H1 (cell line): ENCODE data around the gene DPY19L1. TPM values are rescaled to one million over a fixed set of nuclear protein-coding genes. Genes with fewer than 3 reads are reported as not detected.

Source experiments
- CTCF ChIA-PET: fragments of 300-600 bp; sonication (Branson Sonifier 250); formaldehyde crosslinking; loops from one replicate; lab custom pipeline; 2021; ENCODE audit not compliant: partially characterized antibody; lab: Charles Lee
- POLR2A ChIA-PET: fragments of 300-600 bp; sonication (Branson Sonifier 250); formaldehyde crosslinking; loops from one replicate; lab custom pipeline; 2021; ENCODE audit warnings: inconsistent platforms; ENCODE audit not compliant: partially characterized antibody; lab: Charles Lee
- DNase-seq, 2 experiments: peaks; one replicate each; pipeline versions ENCODE4 v3.0.0 to v3.0.0-alpha.2; 2010 to 2022; ENCODE audit warnings: low spot score in 2 of 2, low read depth in 1 of 2, mixed read lengths in 1 of 2
- FAIRE-seq: peaks from 2 replicates; lab custom pipeline; 2011; peaks lifted over from hg19 to GRCh38; lab: Jason Lieb, UNC
- H2AFZ ChIP-seq: 2 replicates; pipeline ENCODE4 v1.8.1; 2012; ENCODE audit warnings: low read length, inconsistent platforms
- H2AK5ac ChIP-seq: 2 replicates; pipeline ENCODE4 v1.6.1; 2013; ENCODE audit warnings: low read depth, low read length
- H2BK120ac ChIP-seq: replicated peaks from 2 replicates; pipeline ENCODE3; 2013; ENCODE audit warnings: low read depth, low read length, inconsistent platforms
- H2BK12ac ChIP-seq: 2 replicates; pipeline ENCODE4 v1.6.1; 2013; ENCODE audit warnings: low read depth, low read length
- H2BK15ac ChIP-seq: 2 replicates; pipeline ENCODE4 v1.6.1; 2013; ENCODE audit warnings: low read length
- H2BK20ac ChIP-seq: 2 replicates; pipeline ENCODE4 v1.6.1; 2013; ENCODE audit warnings: low read length
- H2BK5ac ChIP-seq: 2 replicates; pipeline ENCODE4 v1.6.1; 2013; ENCODE audit warnings: low read depth, low read length
- H3K14ac ChIP-seq: 2 replicates; pipeline ENCODE4 v1.6.1; 2013; ENCODE audit warnings: inconsistent platforms; ENCODE audit not compliant: insufficient read length
- H3K18ac ChIP-seq: 2 replicates; pipeline ENCODE4 v1.6.1; 2013; ENCODE audit warnings: low read length; ENCODE audit errors: extremely low read depth
- H3K23ac ChIP-seq: 2 replicates; pipeline ENCODE4 v1.6.1; 2013; ENCODE audit warnings: inconsistent platforms; ENCODE audit not compliant: insufficient read length
- H3K23me2 ChIP-seq: 2 replicates; pipeline ENCODE4 v1.6.1; 2013; ENCODE audit warnings: low read depth, low read length
- H3K27ac ChIP-seq: 2 replicates; pipeline ENCODE4 v1.6.1; 2011; ENCODE audit warnings: low read depth, low read length, inconsistent platforms
- H3K27me3 ChIP-seq, 4 experiments: replicated peaks in 1 of 4; 1 replicate in 1 of 4; 2 replicates in 3 of 4; pipeline versions ENCODE4 v1.6.1 to v1.8.1; 2011 to 2013; ENCODE audit warnings: low read length in 3 of 4, mild to moderate bottlenecking in 3 of 4, inconsistent platforms in 2 of 4, mixed read lengths in 2 of 4, moderate library complexity in 1 of 4; ENCODE audit not compliant: control insufficient read depth in 3 of 4, insufficient read depth in 3 of 4; ENCODE audit errors: extremely low read depth in 1 of 4
- H3K36me3 ChIP-seq, 4 experiments: 2 replicates each; pipeline versions ENCODE4 v1.6.1 to v1.8.1; 2011 to 2013; ENCODE audit warnings: mild to moderate bottlenecking in 4 of 4, low read length in 3 of 4, moderate library complexity in 2 of 4, control low read depth in 1 of 4, inconsistent platforms in 1 of 4; ENCODE audit not compliant: insufficient read depth in 4 of 4, control insufficient read depth in 2 of 4
- H3K4ac ChIP-seq: replicated peaks from 2 replicates; pipeline ENCODE3; 2013; ENCODE audit warnings: low read length, low read depth, mixed read lengths, inconsistent platforms; ENCODE audit not compliant: insufficient read length
- H3K4me1 ChIP-seq, 4 experiments: replicated peaks in 1 of 4; 1 replicate in 1 of 4; 2 replicates in 3 of 4; pipeline versions ENCODE4 v1.6.1 to v1.8.1; 2011 to 2013; ENCODE audit warnings: low read length in 3 of 4, inconsistent platforms in 2 of 4, mixed read lengths in 1 of 4; ENCODE audit not compliant: insufficient read depth in 4 of 4, control insufficient read depth in 3 of 4
- H3K4me2 ChIP-seq, 2 experiments: 2 replicates each; pipeline versions ENCODE4 v1.6.1 to v1.8.1; 2011 to 2013; ENCODE audit warnings: low read depth in 2 of 2, low read length in 2 of 2, control low read depth in 1 of 2, inconsistent platforms in 1 of 2, mild to moderate bottlenecking in 1 of 2; ENCODE audit not compliant: insufficient read depth in 1 of 2
- H3K4me3 ChIP-seq, 4 experiments: fragments of 200-600, 300-600 bp in 1 of 4; sonication (generic), shearing (Covaris generic), sonication (Bioruptor Twin) in 1 of 4; 2 replicates each; pipeline versions ENCODE4 v1.5.1 to v1.8.1; 2011 to 2016; ENCODE audit warnings: low read length in 4 of 4, low read depth in 3 of 4, control low read depth in 2 of 4, inconsistent platforms in 2 of 4, mild to moderate bottlenecking in 2 of 4, mixed read lengths in 1 of 4, moderate library complexity in 1 of 4; ENCODE audit not compliant: insufficient read depth in 2 of 4; ENCODE audit errors: extremely low read depth in 1 of 4
- H3K56ac ChIP-seq: replicated peaks from 2 replicates; pipeline ENCODE3; 2013; ENCODE audit warnings: low read depth, mild to moderate bottlenecking, mixed read lengths, low read length, inconsistent platforms; ENCODE audit not compliant: insufficient read length
- H3K79me1 ChIP-seq: 2 replicates; pipeline ENCODE4 v1.6.1; 2013; ENCODE audit warnings: low read depth, low read length, control low read depth
- H3K79me2 ChIP-seq, 2 experiments: 2 replicates each; pipeline versions ENCODE4 v1.6.1 to v1.8.1; 2012 to 2013; ENCODE audit warnings: low read length in 2 of 2, mild to moderate bottlenecking in 2 of 2, inconsistent platforms in 1 of 2; ENCODE audit not compliant: insufficient read depth in 2 of 2, control insufficient read depth in 1 of 2
- H3K9ac ChIP-seq, 4 experiments: replicated peaks in 1 of 4; 1 replicate in 1 of 4; 2 replicates in 3 of 4; pipeline versions ENCODE4 v1.6.1 to v1.8.1; 2011 to 2013; ENCODE audit warnings: low read depth in 3 of 4, low read length in 3 of 4, control low read depth in 2 of 4, mild to moderate bottlenecking in 2 of 4, moderate library complexity in 2 of 4, inconsistent platforms in 1 of 4; ENCODE audit errors: extremely low read depth in 1 of 4
- H3K9me3 ChIP-seq, 2 experiments: 2 replicates each; pipeline versions ENCODE4 v1.6.1 to v1.8.1; 2012 to 2013; ENCODE audit warnings: mild to moderate bottlenecking in 2 of 2, moderate library complexity in 2 of 2, control low read depth in 1 of 2, inconsistent platforms in 1 of 2, low read depth in 1 of 2, low read length in 1 of 2, mixed read lengths in 1 of 2; ENCODE audit not compliant: insufficient read depth in 2 of 2
- H4K20me1 ChIP-seq, 2 experiments: replicated peaks in 1 of 2; 2 replicates each; pipeline versions ENCODE3 to v1.8.1; 2011 to 2013; ENCODE audit warnings: inconsistent platforms in 2 of 2, low read length in 2 of 2, mild to moderate bottlenecking in 1 of 2; ENCODE audit not compliant: insufficient read depth in 2 of 2, control insufficient read depth in 1 of 2
- H4K5ac ChIP-seq: 2 replicates; pipeline ENCODE4 v1.6.1; 2013; ENCODE audit warnings: low read length, low read depth, mixed read lengths, inconsistent platforms; ENCODE audit not compliant: insufficient read length
- H4K8ac ChIP-seq: 2 replicates; pipeline ENCODE4 v1.8.0; 2013; ENCODE audit warnings: mild to moderate bottlenecking, moderate library complexity, low read length, inconsistent platforms; ENCODE audit not compliant: insufficient read depth; ENCODE audit errors: extremely low read depth
- H4K91ac ChIP-seq: replicated peaks from 2 replicates; pipeline ENCODE3; 2013; ENCODE audit warnings: low read length, mixed read lengths, inconsistent platforms; ENCODE audit not compliant: insufficient read length
- CBX8 ChIP-seq: fragments of 300-800, 300-1000 bp; sonication (generic); IDR thresholded peaks from 2 replicates; pipeline ENCODE4 v1.7.1; 2016; ENCODE audit warnings: low read depth, low read length, borderline replicate concordance
- HDAC2 ChIP-seq, 2 experiments: fragments of 300-600 bp in 1 of 2; sonication (generic) in 1 of 2; IDR thresholded peaks; 2 replicates each; pipeline ENCODE4 v1.6.1; 2011 to 2012; ENCODE audit warnings: low read depth in 2 of 2, low read length in 2 of 2, mild to moderate bottlenecking in 2 of 2, moderate library complexity in 2 of 2, borderline replicate concordance in 1 of 2, inconsistent platforms in 1 of 2
- KDM1A ChIP-seq: fragments of 200-600, 300-600 bp; sonication (generic); IDR thresholded peaks from 2 replicates; pipeline ENCODE4 v1.7.1; 2016; ENCODE audit warnings: mild to moderate bottlenecking, low read length, borderline replicate concordance
- NRF1 ChIP-seq: IDR thresholded peaks from 2 replicates; pipeline ENCODE4 v1.6.1; 2011; ENCODE audit warnings: mild to moderate bottlenecking, low read depth, low read length, improper control_type of control experiment
- POU5F1 ChIP-seq: IDR thresholded peaks from 2 replicates; pipeline ENCODE4 v1.6.1; 2011; ENCODE audit warnings: low read depth, mild to moderate bottlenecking, low read length, moderate library complexity
- WGBS, 2 experiments: shearing (Covaris generic) in 1 of 2; methylation state at CpG; one replicate each; pipeline versions ENCODE4 v1.1.6 to v1.1.7; 2013 to 2015; ENCODE audit warnings: low lambda C conversion rate in 2 of 2, mixed read lengths in 2 of 2, inconsistent platforms in 1 of 2, low coverage in 1 of 2, missing lambda C conversion rate in 1 of 2; ENCODE audit not compliant: insufficient replicate concordance in 2 of 2, insufficient coverage in 1 of 2, insufficient read length in 1 of 2; ENCODE audit errors: extremely low coverage in 1 of 2, missing lambda C conversion rate in 1 of 2; 5-methylcytosine and 5-hydroxymethylcytosine counted together
- polyA plus RNA-seq, 7 experiments: library from polyadenylated mRNA; depleted of rRNA in 3 of 7; stranded (reverse) in 5 of 7; unstranded in 2 of 7; fragments of >200 nt in 5 of 7; fragments of 200-250 nt in 2 of 7; gene quantifications; 1 replicate in 5 of 7; 2 replicates in 1 of 7; 4 replicates in 1 of 7; pipeline versions ENCODE4 v1.2.1 to v1.2.3, GENCODE V29; 2011 to 2013; ENCODE audit warnings: missing spikeins in 2 of 7, mixed read lengths in 2 of 7
- total RNA-seq: library from RNA; stranded (reverse); fragmentation: NEBNext Ultra II Directional; extraction: Animal tissue kit (Norgen Biotek cat#: 25700); gene quantifications from 2 replicates; pipeline ENCODE4 v1.2.1, GENCODE V29; 2021
- TF ChIP-seq, protein P1 (sequence below), 3 experiments: IDR thresholded peaks; 1 replicate in 2 of 3; 2 replicates in 1 of 3; pipeline versions ENCODE4 v1.5.1 to v1.6.1; 2011; ENCODE audit warnings: low read length in 3 of 3, mild to moderate bottlenecking in 3 of 3, inconsistent platforms in 2 of 3, low read depth in 1 of 3, moderate library complexity in 1 of 3; ENCODE audit not compliant: insufficient read depth in 1 of 3; ENCODE audit errors: control extremely low read depth in 1 of 3

The DPY19L1 gene
- total and polyA plus RNA-seq, 2 of the 8 experiments (the other 6 are each of a cell fraction or from before 2014, with no cell fraction given), result 14.1 to 23.3 TPM

DNA sequence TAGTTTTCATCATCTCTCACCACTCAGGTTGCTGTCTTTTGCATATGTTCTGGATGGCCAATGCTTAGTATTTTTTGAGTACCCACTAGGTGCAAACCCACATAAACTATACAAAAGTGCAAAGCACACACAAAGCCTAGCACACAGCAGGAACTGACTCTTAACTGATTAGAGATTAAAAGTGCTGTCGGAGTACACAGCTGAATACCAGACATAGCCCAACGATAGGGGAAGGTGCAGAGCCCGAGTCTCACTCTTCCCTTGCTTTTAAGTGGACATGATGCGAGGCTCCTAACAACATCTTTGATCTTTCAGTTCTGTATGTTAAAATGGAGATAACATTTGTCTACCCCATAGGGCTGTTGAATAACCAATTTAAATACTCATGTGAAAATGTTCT lies 90.8 kb downstream of the DPY19L1 start:
- no peaks in the 10 kb centered on the region for H3K9me3 ChIP-seq
- no peak overlapping the region for H3K27ac ChIP-seq
- no peak overlapping the region for H2BK120ac ChIP-seq
- no peak overlapping the region for H2AK5ac ChIP-seq
- no peak overlapping the region for H3K4me3 ChIP-seq
- no peak overlapping the region for H4K5ac ChIP-seq
- H3K23ac ChIP-seq, result no peak overlapping the region
- H3K79me2 ChIP-seq, result no peaks in the 10 kb centered on the region
- H3K56ac ChIP-seq, result no peak overlapping the region
- WGBS, 2 experiments, result 94% methylated on average over 4 of the region's 4 CpGs; no CpG with 5 or more reads in 1 of the 2 experiments
- H4K91ac ChIP-seq, result no peak overlapping the region
- H3K79me1 ChIP-seq, result no peaks in the 10 kb centered on the region
- H2BK12ac ChIP-seq, result no peak overlapping the region
- H3K4ac ChIP-seq, result no peak overlapping the region
- H2BK5ac ChIP-seq, result no peak overlapping the region
- CTCF ChIA-PET, result no interaction called here
- no peak overlapping the region for H2BK15ac ChIP-seq
- no peak overlapping the region for H3K18ac ChIP-seq
- DNase-seq, result no peak
- H4K8ac ChIP-seq, result no peak overlapping the region
- H3K23me2 ChIP-seq, result no peaks in the 10 kb centered on the region
- H3K27me3 ChIP-seq, result no peaks in the 10 kb centered on the region
- FAIRE-seq, result no peak
- no peak overlapping the region for H3K4me2 ChIP-seq
- no peaks in the 10 kb centered on the region for H4K20me1 ChIP-seq
- peaks cover 0 to 1% (median 0%) of the 10 kb centered on the region in 4 experiments; a peak in 1 of 7 replicates for H3K4me1 ChIP-seq
- no peaks in the 10 kb centered on the region for H3K36me3 ChIP-seq
- H2AFZ ChIP-seq, result no peak overlapping the region
- no peak overlapping the region for H3K9ac ChIP-seq
- no peak overlapping the region for H3K14ac ChIP-seq
- H2BK20ac ChIP-seq, result no peak overlapping the region
- POLR2A ChIA-PET, result no interaction called here
- TF ChIP-seq HDAC2 (IDR thresholded peaks at IDR 0.05; ENCODE audit: borderline replicate concordance in 1 of 2, low read depth in 2 of 2, low read length in 2 of 2), result no peak
- no peak for TF ChIP-seq POU5F1
- TF ChIP-seq KDM1A, result no peak
- no peak for TF ChIP-seq NRF1
- TF ChIP-seq CBX8, result no peak
- TF ChIP-seq, protein P1, sequence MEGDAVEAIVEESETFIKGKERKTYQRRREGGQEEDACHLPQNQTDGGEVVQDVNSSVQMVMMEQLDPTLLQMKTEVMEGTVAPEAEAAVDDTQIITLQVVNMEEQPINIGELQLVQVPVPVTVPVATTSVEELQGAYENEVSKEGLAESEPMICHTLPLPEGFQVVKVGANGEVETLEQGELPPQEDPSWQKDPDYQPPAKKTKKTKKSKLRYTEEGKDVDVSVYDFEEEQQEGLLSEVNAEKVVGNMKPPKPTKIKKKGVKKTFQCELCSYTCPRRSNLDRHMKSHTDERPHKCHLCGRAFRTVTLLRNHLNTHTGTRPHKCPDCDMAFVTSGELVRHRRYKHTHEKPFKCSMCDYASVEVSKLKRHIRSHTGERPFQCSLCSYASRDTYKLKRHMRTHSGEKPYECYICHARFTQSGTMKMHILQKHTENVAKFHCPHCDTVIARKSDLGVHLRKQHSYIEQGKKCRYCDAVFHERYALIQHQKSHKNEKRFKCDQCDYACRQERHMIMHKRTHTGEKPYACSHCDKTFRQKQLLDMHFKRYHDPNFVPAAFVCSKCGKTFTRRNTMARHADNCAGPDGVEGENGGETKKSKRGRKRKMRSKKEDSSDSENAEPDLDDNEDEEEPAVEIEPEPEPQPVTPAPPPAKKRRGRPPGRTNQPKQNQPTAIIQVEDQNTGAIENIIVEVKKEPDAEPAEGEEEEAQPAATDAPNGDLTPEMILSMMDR (IDR thresholded peaks at IDR 0.05; ENCODE audit: control extremely low read depth in 1 of 3, insufficient read depth in 1 of 3, low read depth in 1 of 3, low read length in 3 of 3), result no peak
